ENCODE measurements around the gene TMEM169.

DNA sequence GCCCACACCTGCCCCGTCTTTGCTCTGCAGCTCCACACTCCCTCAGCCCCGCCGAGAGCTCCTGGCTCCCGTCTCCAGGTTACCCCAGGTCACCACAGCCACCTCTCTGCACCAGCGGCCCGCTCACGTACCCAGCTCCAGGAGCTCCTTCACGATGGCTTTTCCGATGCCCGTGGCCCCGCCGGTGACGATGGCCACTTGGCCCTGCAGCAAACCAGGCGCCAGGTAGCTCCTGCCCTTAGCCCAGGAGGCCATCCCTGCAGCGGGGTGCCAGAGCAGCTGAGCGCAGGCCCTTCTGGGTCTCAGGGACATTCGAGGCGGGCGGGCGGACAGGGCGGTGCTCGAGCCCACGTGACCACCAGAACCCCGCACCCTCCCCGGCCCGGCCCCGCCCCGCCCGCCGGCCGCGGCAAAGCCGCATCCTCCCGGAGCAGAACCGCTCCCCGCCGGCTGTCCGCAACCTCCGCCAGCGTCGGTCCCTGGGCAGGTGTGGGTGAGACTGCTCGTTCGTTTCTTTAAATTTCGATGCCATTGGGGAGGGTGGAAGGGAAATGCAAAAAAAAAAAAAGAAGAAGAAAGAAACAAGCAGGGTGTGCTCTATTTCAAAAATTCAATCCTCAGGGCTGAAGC lies at the start of gene TMEM169, which contains the start of gene PECR:
- TF ChIP-seq POLR2A (IDR thresholded peaks at IDR 0.05; ENCODE audit: low read depth, low read length), result peak; percentile 76
- TF ChIP-seq POLR2AphosphoS5 (IDR thresholded peaks at IDR 0.05; ENCODE audit: low read depth, low read length), result peak; percentile 45; the same call in 1 of the 2 replicates
